OCI-LY7 (cell line): ENCODE measurements around the gene STAU1. TPM values are rescaled to one million over a fixed set of nuclear protein-coding genes. Genes with fewer than 3 reads are reported as not detected.

ENCODE experiments used
- BruUV-seq: library from RNA; stranded (reverse); fragments of 400-500 nt; replicated peaks from 2 replicates; lab custom pipeline; 2021; lab: Mats Ljungman, UMichigan
- CTCF ChIA-PET: fragments of 300-600 bp; sonication (Branson Sonifier 250); formaldehyde crosslinking; loops from one replicate; lab custom pipeline; 2022; ENCODE audit warnings: antibody characterized with exemption; ENCODE audit not compliant: unreplicated experiment; lab: Charles Lee
- POLR2A ChIA-PET: fragments of 300-600 bp; sonication (Branson Sonifier 250); formaldehyde crosslinking; loops from one replicate; lab custom pipeline; 2022; ENCODE audit warnings: antibody characterized with exemption; lab: Charles Lee
- DNase-seq: peaks from one replicate; pipeline ENCODE4 v3.0.0-alpha.2; 2015; ENCODE audit warnings: low spot score
- H2AFZ ChIP-seq: fragments of 200-600 bp; sonication (generic), shearing (Covaris generic); 2 replicates; pipeline ENCODE4 v1.6.1; 2014; ENCODE audit warnings: mild to moderate bottlenecking, antibody characterized with exemption, low read length, moderate library complexity
- H3K27ac ChIP-seq: fragments of 200-600 bp; sonication (generic); 2 replicates; pipeline ENCODE4 v1.5.1; 2014; ENCODE audit warnings: mixed run types, low read depth, mild to moderate bottlenecking, moderate library complexity, low read length, inconsistent platforms; ENCODE audit not compliant: poor library complexity, severe bottlenecking
- H3K36me3 ChIP-seq: fragments of 200-600 bp; sonication (generic); 2 replicates; pipeline ENCODE4 v1.6.1; 2014; ENCODE audit warnings: mild to moderate bottlenecking, antibody characterized with exemption, low read length, moderate library complexity, mixed read lengths; ENCODE audit not compliant: insufficient read depth
- H3K4me1 ChIP-seq: fragments of 200-600 bp; sonication (generic); 2 replicates; pipeline ENCODE4 v1.5.1; 2014; ENCODE audit warnings: mild to moderate bottlenecking, low read length; ENCODE audit not compliant: insufficient read depth, poor library complexity, severe bottlenecking
- H3K4me2 ChIP-seq: fragments of 200-600 bp; sonication (generic); 2 replicates; pipeline ENCODE4 v1.6.1; 2014; ENCODE audit warnings: mild to moderate bottlenecking, low read length
- H3K4me3 ChIP-seq: fragments of 200-600 bp; sonication (generic); 2 replicates; pipeline ENCODE4 v1.5.1; 2014; ENCODE audit warnings: mild to moderate bottlenecking, low read depth, low read length; ENCODE audit not compliant: poor library complexity, severe bottlenecking
- H3K79me2 ChIP-seq: fragments of 200-600 bp; sonication (generic); 2 replicates; pipeline ENCODE4 v1.6.1; 2016; ENCODE audit warnings: low read depth, mild to moderate bottlenecking, low read length, moderate library complexity, mixed read lengths; ENCODE audit not compliant: insufficient read depth
- H3K9me2 ChIP-seq: fragments of 200-600 bp; sonication (generic); 2 replicates; pipeline ENCODE4 v1.6.1; 2016; ENCODE audit warnings: mild to moderate bottlenecking, low read length, mixed read lengths; ENCODE audit not compliant: insufficient read depth
- H3K9me3 ChIP-seq: fragments of 200-600 bp; sonication (generic); 2 replicates; pipeline ENCODE4 v1.6.1; 2014; ENCODE audit warnings: mild to moderate bottlenecking, mixed run types, low read length, mixed read lengths
- H4K20me1 ChIP-seq: fragments of 200-600 bp; sonication (generic); 2 replicates; pipeline ENCODE4 v1.6.1; 2014; ENCODE audit warnings: mild to moderate bottlenecking, antibody characterized with exemption, low read length, moderate library complexity, mixed read lengths; ENCODE audit not compliant: insufficient read depth
- CTCF ChIP-seq: fragments of 200-600 bp; sonication (generic); conservative IDR thresholded peaks from 2 replicates; pipeline ENCODE4 v1.5.1; 2014; ENCODE audit warnings: mild to moderate bottlenecking, antibody characterized with exemption, low read length, moderate library complexity, mixed read lengths
- EZH2phosphoT487 ChIP-seq: fragments of 200-600 bp; sonication (generic); IDR thresholded peaks from 2 replicates; pipeline ENCODE4 v1.6.1; 2018; ENCODE audit warnings: low read depth, borderline replicate concordance, mild to moderate bottlenecking, mixed run types, antibody characterized with exemption, low read length, moderate library complexity, mixed read lengths
- intact Hi-C: fragments of 100-400 bp; cut with micrococcal nuclease; formaldehyde crosslinking; loops from one replicate; pipeline ENCODE4 v1.10.0; 2022; ENCODE audit not compliant: unreplicated experiment
- total RNA-seq, 2 experiments: library from RNA; depleted of rRNA in 1 of 2; stranded (reverse); fragments of >200 nt in 1 of 2; shearing (Covaris generic) in 1 of 2; gene quantifications; 2 replicates each; pipeline ENCODE4 v1.2.3, GENCODE V29; 2014 to 2022

Gene STAU1
- total RNA-seq, 2 experiments from 2014 or later = 36.8 to 66.8 TPM

DNA sequence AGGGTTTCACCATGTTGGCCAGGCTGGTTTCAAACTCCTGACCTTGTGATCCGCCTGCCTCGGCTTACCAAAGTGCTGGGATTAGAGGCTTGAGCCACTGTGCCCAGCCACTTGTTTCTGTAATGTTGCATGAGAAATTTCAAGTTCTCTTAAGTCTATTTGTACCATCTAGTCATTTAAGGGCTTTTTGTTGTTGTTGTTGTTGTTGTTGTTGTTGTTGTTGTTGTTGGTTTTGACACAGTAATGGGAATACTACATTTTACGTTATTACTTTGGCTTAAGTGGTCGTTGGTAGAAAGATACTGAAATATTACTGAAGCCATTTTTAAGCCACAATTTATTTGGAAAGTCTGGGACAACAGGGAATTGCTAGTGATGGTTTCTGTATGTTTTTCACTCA, 90.0 kb downstream of the STAU1 start:
- CTCF ChIA-PET = interaction anchor here (0.6 kb wide), 1 partner anchor 1175 kb away, joined by 3 read pairs; no protein-coding TSS in a partner anchor
- peaks cover 97% of the 10 kb centered on the region for H3K36me3 ChIP-seq
- BruUV-seq = no TSS peak

GRCh38 chr20:49097159-49097558, 91.0 kb downstream of the STAU1 start:
- H3K36me3 ChIP-seq = peaks cover 97% of the 10 kb centered on the region
- DNase-seq = no peak
- POLR2A ChIA-PET = interaction anchor here (0.7 to 1.1 kb wide), 2 partner anchors 10 to 19 kb away, joined by 3 to 4 read pairs; no protein-coding TSS in a partner anchor
- H3K79me2 ChIP-seq = peaks cover 9% of the 10 kb centered on the region; the same call in 1 of the 2 replicates
- CTCF ChIA-PET = no interaction called here
- no peaks in the 10 kb centered on the region for H4K20me1 ChIP-seq
- H3K9me3 ChIP-seq = no peaks in the 10 kb centered on the region
- no peak overlapping the region for H3K4me2 ChIP-seq
- H3K4me3 ChIP-seq = no peak overlapping the region
- H2AFZ ChIP-seq = no peak overlapping the region
- intact Hi-C loops = no loop called here
- no peaks in the 10 kb centered on the region for H3K4me1 ChIP-seq
- H3K9me2 ChIP-seq = no peaks in the 10 kb centered on the region
- TF ChIP-seq EZH2phosphoT487 (no peak), CTCF (no peak)
- H3K27ac ChIP-seq = no peak overlapping the region
- BruUV-seq = no TSS peak

More for the DNA sequence above, 90.0 kb downstream of the STAU1 start:
- TF ChIP-seq CTCF (no peak), EZH2phosphoT487 (no peak)
- Histone ChIP-seq H2AFZ (no peak overlapping the region), H3K9me3 (no peaks in the 10 kb centered on the region), H3K9me2 (no peaks in the 10 kb centered on the region), H3K4me1 (no peaks in the 10 kb centered on the region), H3K4me3 (no peak overlapping the region), H3K27ac (no peak overlapping the region), H3K79me2 (peaks cover 9% of the 10 kb centered on the region; the same call in 1 of the 2 replicates), H4K20me1 (no peaks in the 10 kb centered on the region), H3K4me2 (no peak overlapping the region)
- intact Hi-C loops = no loop called here
- POLR2A ChIA-PET = interaction anchor here (0.6 to 1.1 kb wide), 2 partner anchors 9 to 70 kb away, joined by 3 to 5 read pairs; no protein-coding TSS in a partner anchor
- no peak for DNase-seq

GRCh38 chr20:49096203-49096730, 91.9 kb downstream of the STAU1 start:
- DNase-seq = no peak
- Histone ChIP-seq H3K9me3 (no peaks in the 10 kb centered on the region), H3K9me2 (no peaks in the 10 kb centered on the region), H4K20me1 (no peaks in the 10 kb centered on the region), H3K4me2 (no peak overlapping the region), H3K27ac (no peak overlapping the region), H3K79me2 (peaks cover 9% of the 10 kb centered on the region; the same call in 1 of the 2 replicates), H3K4me3 (no peak overlapping the region), H3K36me3 (peaks cover 97% of the 10 kb centered on the region), H3K4me1 (no peaks in the 10 kb centered on the region), H2AFZ (no peak overlapping the region)
- POLR2A ChIA-PET = no interaction called here
- BruUV-seq = no TSS peak
- TF ChIP-seq EZH2phosphoT487 (no peak), CTCF (no peak)
- intact Hi-C loops = no loop called here
- CTCF ChIA-PET = no interaction called here
